Loucy (cell line): ENCODE data around the gene SSH3.

Source experiments
- CTCF ChIP-seq: fragments of 200-600 bp; sonication (generic); conservative IDR thresholded peaks from 2 replicates; pipeline ENCODE4 v1.5.1; 2014; ENCODE audit warnings: mild to moderate bottlenecking, antibody characterized with exemption, low read length
- EZH2phosphoT487 ChIP-seq: fragments of 200-600 bp; IDR thresholded peaks from 2 replicates; pipeline ENCODE4 v1.6.1; 2018; ENCODE audit warnings: antibody characterized with exemption, mild to moderate bottlenecking, moderate library complexity, borderline replicate concordance

GRCh38 chr11:67270256-67271204 is 32.8 kb upstream of the SSH3 start:
- TF ChIP-seq EZH2phosphoT487 (no peak), CTCF (no peak)
